Measurements from ENCODE around the gene CTAG1A. TPM values are rescaled to one million over a fixed set of nuclear protein-coding genes. Genes with fewer than 3 reads are reported as not detected.
A peak's percentile ranks its signal among the peaks of the same experiment; 100 is the strongest.
"Not testable (repeated sequence)": the region's sequence is repeated elsewhere in the genome, so short reads cannot be mapped to it uniquely, and the experiment has no call there.

The CTAG1A gene
- total and polyA plus RNA-seq, 9 of the 15 experiments (the other 6 are each of a cell fraction or from before 2014, with no cell fraction given), result 0.32 TPM; not detected in 8

DNA sequence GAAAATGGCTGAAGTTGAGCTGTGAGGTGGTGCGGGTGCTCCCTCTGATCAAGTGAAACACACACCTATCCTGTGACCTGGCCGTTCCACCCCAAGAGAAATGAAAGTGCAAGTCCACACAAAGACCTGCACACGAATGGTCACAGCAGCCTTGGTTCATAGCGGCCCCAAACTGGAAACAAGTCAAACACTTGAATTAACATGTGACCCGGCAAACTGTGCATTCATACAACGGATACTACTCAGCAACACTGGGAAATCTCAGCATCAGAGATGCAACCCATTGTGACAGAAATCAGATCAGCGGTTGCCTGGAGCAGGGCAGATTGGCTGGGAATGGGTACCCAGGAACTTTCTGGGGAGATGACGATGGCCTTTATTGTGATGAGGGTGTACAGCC lies 45.9 kb upstream of the CTAG1A start:
- no peaks in the 10 kb centered on the region for H3K9me3 ChIP-seq (replicated peaks; ENCODE audit: control insufficient read depth, insufficient read depth, low read depth, low read length)
- ChIA-PET CTCF (ENCODE audit: low intra/inter-chr PET ratio) (no interaction called here), POLR2A (interaction anchor here (0.6 to 1.5 kb wide), 3 partner anchors 138 to 160 kb away, joined by 3 to 4 read pairs (median 3); partner anchors contain the start of gene EMD)
- no peak overlapping the region for H3K4me2 ChIP-seq (ENCODE audit: insufficient read depth, low read length)
- DNase-seq (ENCODE audit: extremely low read depth in 1 of 4, low spot score in 3 of 4) (no peak), ATAC-seq (no peak), FAIRE-seq (no peak)
- BruUV-seq (replicated peaks), result no TSS peak
- no peak overlapping the region for H3K27ac ChIP-seq (ENCODE audit: extremely low read depth, low read depth, low read length)
- no peak overlapping the region for H3K4me3 ChIP-seq
- intact Hi-C loops (cut with micrococcal nuclease), result no loop called here
- no peaks in the 10 kb centered on the region for H4K20me1 ChIP-seq (replicated peaks; ENCODE audit: control insufficient read depth, insufficient read depth, low read length)
- no peaks in the 10 kb centered on the region for H3K9me1 ChIP-seq (ENCODE audit: control insufficient read depth, insufficient read depth, low read length)
- no peaks in the 10 kb centered on the region for H3K27me3 ChIP-seq (ENCODE audit: control insufficient read depth in 2 of 2, insufficient read depth in 2 of 2, low read length in 2 of 2)
- 86% methylated on average over 8 of the region's 8 CpGs for WGBS (ENCODE audit: insufficient coverage, low coverage, missing lambda C conversion rate)
- H3K9ac ChIP-seq (ENCODE audit: insufficient read depth in 1 of 2, low read depth in 2 of 2, low read length in 2 of 2), result no peak overlapping the region
- peaks cover 68% of the 10 kb centered on the region; the same call in 2 of the 3 replicates for H3K36me3 ChIP-seq (ENCODE audit: control insufficient read depth, insufficient read depth, low read length)
- in situ Hi-C loops (cut with MboI), result loop anchor here (10.0 to 25.0 kb wide), 3 partner anchors 134 to 377 kb away; partner anchors contain the start of genes DNASE1L1, EMD and FLNA
- H2AFZ ChIP-seq (ENCODE audit: low read depth, low read length), result no peak overlapping the region
- peaks cover 30 to 46% of the 10 kb centered on the region in 2 experiments for H3K4me1 ChIP-seq (replicated peaks in 1 of 2; ENCODE audit: control insufficient read depth in 2 of 2, insufficient read depth in 2 of 2, low read length in 2 of 2)
- peaks cover 60% of the 10 kb centered on the region for H3K79me2 ChIP-seq (ENCODE audit: control insufficient read depth, insufficient read depth, low read length)
- TF ChIP-seq, protein P1, sequence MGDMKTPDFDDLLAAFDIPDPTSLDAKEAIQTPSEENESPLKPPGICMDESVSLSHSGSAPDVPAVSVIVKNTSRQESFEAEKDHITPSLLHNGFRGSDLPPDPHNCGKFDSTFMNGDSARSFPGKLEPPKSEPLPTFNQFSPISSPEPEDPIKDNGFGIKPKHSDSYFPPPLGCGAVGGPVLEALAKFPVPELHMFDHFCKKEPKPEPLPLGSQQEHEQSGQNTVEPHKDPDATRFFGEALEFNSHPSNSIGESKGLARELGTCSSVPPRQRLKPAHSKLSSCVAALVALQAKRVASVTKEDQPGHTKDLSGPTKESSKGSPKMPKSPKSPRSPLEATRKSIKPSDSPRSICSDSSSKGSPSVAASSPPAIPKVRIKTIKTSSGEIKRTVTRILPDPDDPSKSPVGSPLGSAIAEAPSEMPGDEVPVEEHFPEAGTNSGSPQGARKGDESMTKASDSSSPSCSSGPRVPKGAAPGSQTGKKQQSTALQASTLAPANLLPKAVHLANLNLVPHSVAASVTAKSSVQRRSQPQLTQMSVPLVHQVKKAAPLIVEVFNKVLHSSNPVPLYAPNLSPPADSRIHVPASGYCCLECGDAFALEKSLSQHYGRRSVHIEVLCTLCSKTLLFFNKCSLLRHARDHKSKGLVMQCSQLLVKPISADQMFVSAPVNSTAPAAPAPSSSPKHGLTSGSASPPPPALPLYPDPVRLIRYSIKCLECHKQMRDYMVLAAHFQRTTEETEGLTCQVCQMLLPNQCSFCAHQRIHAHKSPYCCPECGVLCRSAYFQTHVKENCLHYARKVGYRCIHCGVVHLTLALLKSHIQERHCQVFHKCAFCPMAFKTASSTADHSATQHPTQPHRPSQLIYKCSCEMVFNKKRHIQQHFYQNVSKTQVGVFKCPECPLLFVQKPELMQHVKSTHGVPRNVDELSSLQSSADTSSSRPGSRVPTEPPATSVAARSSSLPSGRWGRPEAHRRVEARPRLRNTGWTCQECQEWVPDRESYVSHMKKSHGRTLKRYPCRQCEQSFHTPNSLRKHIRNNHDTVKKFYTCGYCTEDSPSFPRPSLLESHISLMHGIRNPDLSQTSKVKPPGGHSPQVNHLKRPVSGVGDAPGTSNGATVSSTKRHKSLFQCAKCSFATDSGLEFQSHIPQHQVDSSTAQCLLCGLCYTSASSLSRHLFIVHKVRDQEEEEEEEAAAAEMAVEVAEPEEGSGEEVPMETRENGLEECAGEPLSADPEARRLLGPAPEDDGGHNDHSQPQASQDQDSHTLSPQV (IDR thresholded peaks at IDR 0.05), result 0 out of 2 replicates have a peak, but pooled peaks have one; percentile 21
- TF ChIP-seq SP2 (IDR thresholded peaks at IDR 0.05; ENCODE audit: extremely low read depth, low read depth, low read length, poor library complexity, severe bottlenecking), result no peak

DNA sequence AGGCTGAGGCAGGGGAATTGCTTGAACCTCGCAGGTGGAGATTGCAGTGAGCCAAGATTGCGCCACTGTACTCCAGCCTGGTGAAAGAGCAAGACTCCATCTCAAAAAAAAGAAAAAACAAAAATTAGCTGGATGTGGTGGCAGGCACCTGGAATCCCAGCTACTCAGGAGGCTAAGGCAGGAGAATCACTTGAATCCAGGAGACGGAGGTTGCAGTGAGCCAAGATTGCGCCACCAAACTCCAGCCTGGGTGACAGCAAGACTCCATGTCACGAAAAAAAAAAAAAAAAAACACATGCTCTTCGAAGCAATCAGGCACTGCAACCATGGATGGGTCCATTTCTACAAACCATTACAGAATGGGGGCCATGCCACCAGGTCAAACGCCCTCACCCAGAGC lies 44.6 kb upstream of the CTAG1A start:
- H3K4me2 ChIP-seq (ENCODE audit: insufficient read depth, low read length); H3K9me3 ChIP-seq (replicated peaks; ENCODE audit: control insufficient read depth, insufficient read depth, low read depth, low read length); H3K4me3 ChIP-seq; H3K27me3 ChIP-seq (ENCODE audit: control insufficient read depth in 2 of 2, insufficient read depth in 2 of 2, low read length in 2 of 2); DNase-seq (ENCODE audit: extremely low read depth in 1 of 4, low spot score in 3 of 4); ATAC-seq; intact Hi-C loops (cut with micrococcal nuclease); BruUV-seq (replicated peaks); H3K9me1 ChIP-seq (ENCODE audit: control insufficient read depth, insufficient read depth, low read length); H4K20me1 ChIP-seq (replicated peaks; ENCODE audit: control insufficient read depth, insufficient read depth, low read length); FAIRE-seq; H2AFZ ChIP-seq (ENCODE audit: low read depth, low read length): not testable (repeated sequence)
- ChIA-PET CTCF (ENCODE audit: low intra/inter-chr PET ratio) (interaction anchor here (0.6 kb wide), 1 partner anchor 165 kb away, joined by 3 read pairs; no protein-coding TSS in a partner anchor), POLR2A (interaction anchor here (0.6 to 1.5 kb wide), 5 partner anchors 11 to 171 kb away, joined by 3 to 8 read pairs (median 3); partner anchors contain the start of gene ATP6AP1)
- 100% methylated on average over 1 of the region's 7 CpGs for WGBS (ENCODE audit: insufficient coverage, low coverage, missing lambda C conversion rate)
- Histone ChIP-seq H3K9ac (ENCODE audit: insufficient read depth in 1 of 2, low read depth in 2 of 2, low read length in 2 of 2) (peak overlapping the region; percentile 91; a peak in 3 of 4 replicates), H3K79me2 (ENCODE audit: control insufficient read depth, insufficient read depth, low read length) (peaks cover 65% of the 10 kb centered on the region), H3K36me3 (ENCODE audit: control insufficient read depth, insufficient read depth, low read length) (peaks cover 68% of the 10 kb centered on the region), H3K4me1 (replicated peaks in 1 of 2; ENCODE audit: control insufficient read depth in 2 of 2, insufficient read depth in 2 of 2, low read length in 2 of 2) (peaks cover 37 to 45% of the 10 kb centered on the region in 2 experiments), H3K27ac (ENCODE audit: extremely low read depth, low read depth, low read length) (peak overlapping the region; percentile 94; the same call in 2 of the 3 replicates)
- in situ Hi-C loops (cut with MboI), result loop anchor here (25.0 kb wide), 1 partner anchor 378 kb away; no protein-coding TSS in a partner anchor
